Esophagus muscularis mucosa (tissue), 4 donors: Measurements from ENCODE around the gene NID1.

Source experiments
- CTCF ChIP-seq, 3 experiments: fragments of 200-600 bp in 2 of 3; fragments of 450-650 bp in 1 of 3; sonication (generic) in 2 of 3; IDR thresholded peaks; one replicate each; pipeline ENCODE4 v1.5.1; 2017 to 2019; ENCODE audit warnings: antibody characterized with exemption in 3 of 3, mild to moderate bottlenecking in 2 of 3, moderate library complexity in 1 of 3
- EP300 ChIP-seq: sonication (generic); formaldehyde crosslinking; IDR thresholded peaks from one replicate; pipeline ENCODE4 v1.6.1; 2017; ENCODE audit warnings: antibody characterized with exemption
- POLR2A ChIP-seq: fragments of 450-650 bp; IDR thresholded peaks from one replicate; pipeline ENCODE4 v1.6.1; 2017; ENCODE audit warnings: antibody characterized with exemption, moderate library complexity, mild to moderate bottlenecking, low read depth
- POLR2AphosphoS5 ChIP-seq, 2 donors: sonication (generic); formaldehyde crosslinking; IDR thresholded peaks; one replicate each; pipeline ENCODE4 v1.6.1; 2017; ENCODE audit warnings: antibody characterized with exemption in 2 of 2

GRCh38 chr1:236009191-236009590 is 55.7 kb downstream of the NID1 start:
- no peak for TF ChIP-seq CTCF (IDR thresholded peaks at IDR 0.05)
- TF ChIP-seq POLR2AphosphoS5 (IDR thresholded peaks at IDR 0.05): no peak
- no peak for TF ChIP-seq POLR2A
- no peak for TF ChIP-seq EP300
